Right ventricle myocardium inferior (tissue), 1 donor: ENCODE results near the gene COL6A5. TPM values are rescaled to one million over a fixed set of nuclear protein-coding genes. Genes with fewer than 3 reads are reported as not detected.
"Not testable (repeated sequence)": the region's sequence is repeated elsewhere in the genome, so short reads cannot be mapped to it uniquely, and the experiment has no call there.

Source experiments
- ATAC-seq: fragments of 200-7000 bp; cut with Tn5 transposase; one replicate; pipeline ENCODE4 v1.9.1; 2020; ENCODE audit warnings: mild to moderate bottlenecking, moderate library complexity
- DNase-seq: peaks from one replicate; pipeline ENCODE4 v3.0.0; 2021; ENCODE audit errors: missing footprints
- intact Hi-C: fragments of 100-400 bp; cut with DNase I; formaldehyde crosslinking; loops from one replicate; pipeline ENCODE4 v1.11.0; 2022
- total RNA-seq: library from RNA; stranded (reverse); fragmentation: NEBNext Ultra II Directional; extraction: Animal tissue kit (Norgen Biotek cat#: 25700); gene quantifications from one replicate; pipeline ENCODE4 v1.2.1, GENCODE V29; 2021
- donor health status: DM: no; HTN: yes; CAD: no; lungs with severe emphysema.

COL6A5 gene
- total RNA-seq, 1 donor from 2014 or later: not detected

DNA sequence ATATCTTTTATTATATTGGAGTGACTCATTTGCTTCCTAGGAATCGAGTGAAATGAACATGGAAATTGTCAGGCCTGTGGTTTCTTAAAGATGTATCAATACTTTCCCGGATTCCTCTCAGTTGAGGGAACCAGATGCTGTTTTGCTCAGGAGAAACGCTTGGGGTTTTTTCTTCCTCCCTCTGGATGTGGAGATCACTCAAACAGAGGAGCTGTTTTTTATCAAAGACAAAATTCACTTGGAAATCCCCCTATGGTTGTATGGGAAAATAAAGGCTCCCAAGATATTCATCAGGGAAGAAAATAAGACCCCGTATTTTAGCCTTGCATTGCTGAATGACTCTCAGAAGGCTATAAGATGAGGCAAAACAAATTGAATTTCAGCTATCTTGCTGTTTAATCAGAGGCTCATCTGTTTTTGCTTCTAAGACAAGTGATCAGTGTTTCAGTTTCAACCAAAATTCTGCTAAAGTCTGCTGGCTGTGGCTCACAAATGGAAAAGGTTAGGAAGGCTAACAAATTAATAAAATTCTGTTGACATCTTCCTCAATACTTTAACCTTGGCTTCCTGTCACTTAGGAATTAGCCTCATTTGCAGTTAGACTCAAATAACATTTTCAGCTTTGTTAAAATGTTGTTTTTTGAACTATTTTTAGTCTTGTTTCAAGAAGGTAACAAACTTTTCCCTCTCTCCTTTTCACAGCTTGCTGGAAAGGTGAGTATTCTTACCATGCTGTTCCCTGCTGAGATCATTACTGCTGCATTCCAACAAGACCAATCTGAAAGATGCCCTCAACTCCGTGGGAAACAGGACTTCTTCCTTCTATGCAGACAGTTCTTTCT lies 83.6 kb downstream of the COL6A5 start:
- intact Hi-C loops: no loop called here
- ATAC-seq: no peak
- DNase-seq: no peak

DNA sequence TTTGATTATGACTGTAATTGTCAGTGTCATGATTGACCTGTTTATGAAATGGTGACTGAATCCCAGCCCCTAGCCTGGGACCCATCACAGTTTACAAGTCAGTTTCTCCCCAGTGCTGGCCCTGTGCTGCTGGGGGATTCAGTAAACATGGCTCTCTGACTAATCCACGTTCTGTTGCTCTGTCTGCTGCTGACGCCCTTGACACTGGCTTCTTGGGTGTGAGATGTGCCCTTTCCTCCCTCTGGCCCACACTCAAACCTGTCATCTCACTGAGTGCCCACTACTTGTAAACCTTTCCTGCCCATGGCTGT lies 84.2 kb downstream of the COL6A5 start:
- ATAC-seq: no peak
- DNase-seq: no peak
- intact Hi-C loops: no loop called here

DNA sequence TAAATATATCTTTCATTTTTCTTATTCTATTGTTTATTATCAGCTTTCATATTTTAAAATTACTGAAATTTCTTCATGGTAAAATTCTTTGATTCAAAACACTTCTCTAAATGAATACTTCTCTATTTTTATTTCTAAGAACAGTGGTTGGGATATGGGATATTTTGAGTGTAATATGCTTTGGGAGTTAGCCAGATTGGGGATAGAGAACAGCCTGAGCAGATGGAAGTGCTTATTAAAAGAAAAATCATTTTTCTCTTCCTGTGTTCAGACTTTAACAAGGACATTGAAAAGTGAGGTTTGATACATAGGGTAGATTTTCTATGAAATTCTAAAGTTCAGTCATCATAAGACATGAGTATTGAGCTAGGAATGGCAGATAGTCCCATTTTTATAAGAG lies 84.8 kb downstream of the COL6A5 start:
- ATAC-seq (no peak), DNase-seq (no peak)
- intact Hi-C loops: no loop called here

DNA sequence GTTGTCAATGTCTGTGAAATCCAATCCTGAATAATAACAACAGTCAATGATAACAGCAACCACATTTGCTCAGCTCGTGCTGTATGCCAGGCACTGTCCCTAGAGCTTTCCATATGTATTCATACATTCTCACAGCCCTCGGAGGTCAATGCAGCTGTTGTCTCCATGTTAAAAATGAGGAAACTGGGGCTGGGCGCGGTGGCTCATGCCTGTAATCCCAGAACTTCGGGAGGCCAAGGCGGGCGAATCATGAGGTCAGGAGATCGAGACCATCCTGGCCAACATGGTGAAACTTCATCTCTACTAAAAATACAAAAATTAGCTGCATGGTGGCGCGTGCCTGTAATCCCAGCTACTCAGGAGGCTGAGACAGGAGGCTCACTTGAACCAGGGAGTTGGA lies 86.6 kb downstream of the COL6A5 start:
- ATAC-seq, intact Hi-C loops: not testable (repeated sequence)
- peak; percentile 35 for DNase-seq

DNA sequence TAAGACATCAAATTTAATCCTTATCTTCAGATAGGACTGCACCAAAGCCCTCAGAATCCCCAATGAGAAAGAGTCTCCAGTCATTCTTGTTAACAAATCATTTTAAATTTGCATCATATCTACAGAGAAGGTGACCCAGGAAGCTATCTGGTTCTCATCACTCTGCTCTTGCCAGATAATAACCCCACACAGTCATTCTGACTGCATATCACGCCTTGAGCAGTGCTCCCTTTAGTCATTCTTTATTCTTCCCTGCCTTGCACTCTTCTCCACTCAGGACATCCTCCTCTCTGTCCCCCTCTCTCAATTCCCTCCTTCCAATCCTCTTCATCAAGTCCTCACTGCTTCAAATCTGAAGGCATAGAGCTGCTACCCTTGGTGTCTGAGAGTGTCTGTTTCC lies 87.8 kb downstream of the COL6A5 start:
- intact Hi-C loops: no loop called here
- no peak for ATAC-seq
- DNase-seq: no peak

- DNase-seq: no peak
- intact Hi-C loops: no loop called here
- ATAC-seq: no peak
Observed at GRCh38 chr3:130442284-130442683, 96.8 kb downstream of the COL6A5 start.

DNA sequence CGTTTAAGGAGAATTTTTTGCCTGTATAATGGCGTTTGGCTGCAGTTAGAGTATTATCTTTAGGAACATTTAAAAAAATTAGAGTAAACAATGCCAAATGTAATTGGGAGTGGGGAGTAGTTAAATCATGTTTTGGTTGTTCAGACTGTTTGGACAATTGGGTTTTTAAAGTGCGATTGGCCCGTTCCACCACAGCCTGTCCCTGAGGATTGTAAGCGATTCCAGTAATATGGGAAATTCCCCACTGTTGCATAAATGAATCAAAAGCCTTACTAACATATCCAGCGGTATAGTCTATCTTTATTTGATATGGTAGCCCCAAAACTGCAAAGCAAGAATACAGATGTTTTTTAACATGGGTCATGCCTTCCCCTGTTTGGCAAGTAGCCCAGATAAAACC lies 101.4 kb downstream of the COL6A5 start:
- intact Hi-C loops, ATAC-seq, DNase-seq: not testable (repeated sequence)

GRCh38 chr3:130448155-130448554 lies 102.7 kb downstream of the COL6A5 start:
- DNase-seq, ATAC-seq, intact Hi-C loops: not testable (repeated sequence)

- ATAC-seq: no peak
- intact Hi-C loops: no loop called here
Observed at GRCh38 chr3:130456540-130456939, 111.1 kb downstream of the COL6A5 start.

GRCh38 chr3:130457671-130458070 lies 112.2 kb downstream of the COL6A5 start:
- no peak for DNase-seq
- intact Hi-C loops: no loop called here
- no peak for ATAC-seq

More at GRCh38 chr3:130456540-130456939, 111.1 kb downstream of the COL6A5 start:
- DNase-seq: no peak

GRCh38 chr3:130459944-130460343 lies 114.5 kb downstream of the COL6A5 start:
- DNase-seq (no peak), ATAC-seq (no peak)
- intact Hi-C loops: no loop called here

DNA sequence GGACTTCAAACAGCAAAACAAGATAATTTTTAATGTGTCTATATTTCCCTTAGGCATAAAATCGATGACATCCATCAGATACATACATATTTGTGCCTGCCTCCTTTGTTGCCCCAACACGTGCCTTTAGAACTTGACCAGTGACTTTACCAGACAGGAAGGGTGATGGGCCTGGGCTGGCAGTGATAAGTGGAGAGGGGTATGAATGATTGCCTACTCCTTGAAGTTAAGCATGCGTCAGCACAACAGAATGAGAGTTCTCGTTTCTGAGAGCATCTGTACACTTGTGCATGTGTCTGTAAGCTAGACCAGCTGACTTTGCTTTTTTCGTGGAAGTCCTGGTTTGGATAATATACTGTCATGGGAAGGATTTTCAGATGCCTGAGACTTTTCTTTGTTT lies 116.6 kb downstream of the COL6A5 start:
- ATAC-seq (no peak), DNase-seq (no peak)
- intact Hi-C loops: no loop called here

GRCh38 chr3:130463221-130463620 lies 117.7 kb downstream of the COL6A5 start:
- intact Hi-C loops: no loop called here
- no peak for DNase-seq
- ATAC-seq: no peak

DNA sequence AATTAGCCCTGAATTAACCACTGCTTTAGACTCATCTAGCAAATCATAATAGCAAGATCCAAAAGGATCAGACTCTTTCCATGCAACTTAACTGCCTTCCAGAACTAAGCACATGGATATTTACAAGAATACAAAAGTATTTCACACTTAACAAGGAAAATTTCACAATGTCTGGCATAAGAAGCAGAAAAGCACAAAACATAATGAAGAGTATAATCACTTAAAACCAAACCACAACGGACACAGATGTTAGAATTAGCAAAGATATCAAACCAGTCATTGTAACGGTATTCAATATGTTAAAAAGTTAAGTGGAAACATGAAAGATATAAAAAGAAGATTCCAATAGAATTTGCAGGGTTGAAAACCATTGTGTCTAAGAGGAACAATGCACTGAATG lies 120.0 kb downstream of the COL6A5 start:
- ATAC-seq (no peak), DNase-seq (no peak)
- intact Hi-C loops: no loop called here

DNA sequence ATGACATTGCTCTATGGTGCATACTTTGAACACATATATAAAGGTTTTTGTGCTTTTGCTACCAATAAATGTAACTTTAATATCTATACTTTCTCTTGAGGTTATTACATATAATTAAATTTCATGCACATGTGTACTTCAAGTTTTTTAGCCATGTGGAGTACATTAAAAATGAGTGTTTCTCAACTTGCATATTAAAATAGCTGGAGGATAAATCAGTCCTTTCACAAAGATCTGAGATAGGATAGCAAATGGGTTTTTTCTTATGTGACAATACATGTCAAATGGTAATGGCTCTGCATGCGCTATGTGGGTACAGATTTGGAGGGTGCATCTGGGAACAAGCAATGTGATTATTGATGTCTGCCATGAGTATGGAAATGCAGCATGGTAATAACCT lies 122.8 kb downstream of the COL6A5 start:
- DNase-seq (no peak), ATAC-seq (no peak)
- intact Hi-C loops: no loop called here

DNA sequence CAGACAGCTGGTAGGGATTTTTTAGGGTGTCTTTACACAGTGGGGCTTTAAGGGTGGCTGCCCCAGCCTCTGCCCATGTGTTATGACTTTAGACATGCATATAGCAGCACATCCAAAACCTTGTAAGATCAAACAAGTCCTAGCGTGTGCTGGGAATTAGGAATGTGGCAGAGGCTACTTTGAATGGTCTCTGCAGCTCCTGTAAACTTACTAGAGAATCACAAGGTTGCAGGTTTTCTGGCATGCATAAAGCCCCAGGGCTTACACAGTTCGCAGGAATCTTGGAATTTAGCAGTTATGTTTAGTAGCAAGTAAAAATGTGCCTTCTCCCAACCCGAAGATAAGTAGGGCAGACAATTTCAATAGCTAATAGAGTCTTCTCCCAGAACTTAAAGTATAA lies 124.7 kb downstream of the COL6A5 start:
- DNase-seq (no peak), ATAC-seq (no peak)
- intact Hi-C loops: no loop called here

DNA sequence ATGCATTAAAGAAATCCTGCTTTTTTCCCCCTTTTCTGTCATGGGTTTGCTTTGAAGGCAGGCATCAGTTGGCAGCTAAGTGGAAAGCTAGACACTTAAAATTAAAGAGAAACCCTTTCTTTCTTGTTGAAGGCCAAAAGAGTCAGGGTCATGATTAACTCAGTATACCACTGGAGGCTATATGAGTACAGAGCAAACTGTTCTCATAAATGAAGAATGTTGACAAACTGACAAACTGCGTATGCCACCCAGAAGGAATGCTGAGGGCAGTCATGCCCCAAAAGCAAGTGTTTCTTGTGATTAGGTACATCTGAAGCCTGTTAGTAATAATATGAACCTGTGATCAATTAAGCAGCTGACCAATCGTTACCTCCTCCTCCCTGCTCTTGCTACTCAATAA lies 127.9 kb downstream of the COL6A5 start:
- intact Hi-C loops: no loop called here
- DNase-seq (no peak), ATAC-seq (no peak)

DNA sequence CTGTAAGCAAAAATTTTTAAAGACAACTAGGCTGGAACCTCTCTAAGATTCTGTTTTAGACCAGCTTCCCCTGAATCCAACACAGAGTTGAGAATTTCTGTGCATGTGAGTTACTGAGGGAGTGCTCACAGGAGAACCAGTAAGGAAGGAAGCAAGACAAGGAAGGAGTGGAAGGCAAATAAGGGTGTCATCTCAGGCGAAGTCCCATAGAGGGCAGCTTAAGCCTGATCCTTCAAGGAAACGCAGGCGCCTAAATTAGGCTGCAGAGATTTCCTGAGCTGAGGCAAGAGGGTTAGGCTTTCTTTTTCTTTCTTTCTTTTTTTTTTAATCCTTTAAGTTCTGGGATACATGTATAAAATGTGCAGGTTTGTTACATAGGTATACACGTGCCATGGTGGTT lies 135.3 kb downstream of the COL6A5 start:
- DNase-seq (no peak), ATAC-seq (peak; percentile 81)
- intact Hi-C loops: no loop called here

GRCh38 chr3:130488288-130488687 lies 142.8 kb downstream of the COL6A5 start:
- intact Hi-C loops: no loop called here
- DNase-seq (no peak), ATAC-seq (no peak)

- no peak for DNase-seq
- intact Hi-C loops: no loop called here
- ATAC-seq: no peak
Observed at GRCh38 chr3:130488769-130489450, 143.4 kb downstream of the COL6A5 start.
